Activated CD4-positive, alpha-beta T cell treated with anti-CD3 and anti-CD28 coated beads, Interleukin-2, amount 10 ng/mL, durations not matched to agents 24 days and 14 days (primary cell): ENCODE results near the gene TRMT10A. TPM values are rescaled to one million over a fixed set of nuclear protein-coding genes. Genes with fewer than 3 reads are reported as not detected.

Experiments
- DNase-seq: peaks from one replicate; pipeline ENCODE4 v3.0.0; 2022
- H3K27ac Mint-ChIP-seq: one replicate; pipeline ENCODE4 v1.8.0; 2022; ENCODE audit warnings: mild to moderate bottlenecking, mixed read lengths
- H3K27me3 Mint-ChIP-seq: one replicate; pipeline ENCODE4 v1.8.0; 2022; ENCODE audit warnings: mixed read lengths
- H3K36me3 Mint-ChIP-seq: one replicate; pipeline ENCODE4 v1.8.0; 2022; ENCODE audit warnings: low read depth, mild to moderate bottlenecking, mixed read lengths
- H3K4me1 Mint-ChIP-seq: one replicate; pipeline ENCODE4 v1.8.0; 2021; ENCODE audit warnings: mixed read lengths
- H3K4me3 Mint-ChIP-seq: one replicate; pipeline ENCODE4 v1.8.0; 2022; ENCODE audit warnings: mild to moderate bottlenecking, moderate library complexity, mixed read lengths
- H3K9me3 Mint-ChIP-seq: one replicate; pipeline ENCODE4 v1.8.0; 2021; ENCODE audit warnings: mixed read lengths
- intact Hi-C: fragments of 100-400 bp; cut with micrococcal nuclease; formaldehyde crosslinking; loops from one replicate; pipeline ENCODE4 v1.15.1; 2023
- total RNA-seq: library from RNA; stranded (reverse); gene quantifications from 2 replicates; pipeline ENCODE4 v1.2.3, GENCODE V29; 2022

Gene TRMT10A, protein sequence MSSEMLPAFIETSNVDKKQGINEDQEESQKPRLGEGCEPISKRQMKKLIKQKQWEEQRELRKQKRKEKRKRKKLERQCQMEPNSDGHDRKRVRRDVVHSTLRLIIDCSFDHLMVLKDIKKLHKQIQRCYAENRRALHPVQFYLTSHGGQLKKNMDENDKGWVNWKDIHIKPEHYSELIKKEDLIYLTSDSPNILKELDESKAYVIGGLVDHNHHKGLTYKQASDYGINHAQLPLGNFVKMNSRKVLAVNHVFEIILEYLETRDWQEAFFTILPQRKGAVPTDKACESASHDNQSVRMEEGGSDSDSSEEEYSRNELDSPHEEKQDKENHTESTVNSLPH
- 7.4 and 8.6 TPM in 2 replicates for total RNA-seq

DNA sequence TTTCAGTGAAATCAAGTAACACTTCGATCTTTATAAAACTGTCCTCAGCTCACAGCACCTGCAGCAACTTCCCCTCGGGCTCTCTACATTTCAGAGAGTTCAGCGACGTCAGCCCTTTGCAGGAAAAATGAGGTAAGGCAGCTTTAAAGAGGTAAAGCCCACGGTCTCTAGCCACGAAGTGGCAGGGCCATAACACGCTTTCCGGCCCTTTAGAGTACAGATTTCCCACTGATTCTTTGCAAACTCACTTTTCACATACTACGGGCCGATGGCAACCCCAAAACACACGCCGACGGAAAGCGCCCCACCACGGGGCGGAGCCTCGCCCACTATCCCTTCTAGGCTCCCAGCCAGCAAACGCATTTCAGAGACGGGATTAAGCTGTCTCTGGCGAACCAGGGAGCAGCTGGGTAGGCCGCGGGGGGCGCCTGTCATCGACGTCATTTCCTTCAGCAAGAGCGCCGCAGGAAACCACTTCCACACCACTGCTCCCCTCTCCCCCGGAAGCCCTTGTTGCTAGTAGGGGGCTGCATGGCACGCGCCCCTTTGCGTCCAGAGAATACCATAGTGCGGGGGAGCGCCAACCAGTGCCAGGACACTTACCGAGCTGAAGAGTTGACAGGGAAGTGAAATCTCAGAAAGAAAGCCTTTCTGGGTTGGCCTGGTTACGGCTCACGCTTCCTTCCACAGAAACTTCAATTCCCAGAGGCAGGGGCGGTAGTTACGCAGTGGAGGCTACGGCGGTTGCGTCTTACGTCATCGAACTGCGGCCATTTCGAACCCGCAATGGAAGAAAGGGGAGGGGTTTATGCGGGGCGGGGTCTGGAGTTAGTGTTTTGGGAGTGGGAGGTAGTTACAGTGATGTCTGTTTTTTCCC is at the start of gene TRMT10A:
Gene TRMT10A, minus strand, starts transcription at position 730 of the 877 bp plus-strand sequence. CDS start 4,701 bp downstream, outside the sequence.
- peaks cover 13% of the 10 kb centered on the region for H3K27me3 Mint-ChIP-seq
- intact Hi-C loops, result loop anchor here (1.0 to 10.0 kb wide), 10 partner anchors 56 to 1301 kb away; partner anchors contain the start of genes ADH5, EIF4E, LAMTOR3 and METAP1
- peaks cover 3% of the 10 kb centered on the region for H3K36me3 Mint-ChIP-seq

DNA sequence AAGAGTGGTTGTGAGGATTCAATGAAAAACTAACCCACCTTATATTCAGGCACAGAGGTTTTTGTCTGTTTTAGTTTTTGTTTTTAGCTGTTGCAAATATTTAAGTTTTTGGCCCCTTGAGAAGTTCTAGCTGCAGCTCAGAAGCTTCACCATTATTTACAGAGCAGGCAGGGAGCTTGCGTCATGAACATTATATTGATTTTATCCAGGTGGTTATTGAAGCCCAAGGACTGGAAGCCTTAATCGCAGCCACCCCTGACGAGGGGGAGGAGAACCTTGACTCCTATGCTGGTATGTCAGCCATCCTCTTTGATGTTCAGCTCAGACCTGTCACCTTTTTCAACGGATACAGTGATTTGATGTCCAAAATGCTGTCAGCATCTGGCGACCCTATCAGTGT is 48.9 kb upstream of the TRMT10A start:
- Mint-ChIP-seq H3K27me3 (peaks cover 8% of the 10 kb centered on the region), H3K4me3 (no peak overlapping the region)

More for the DNA sequence above, at the start of gene TRMT10A:
- peaks cover 16% of the 10 kb centered on the region for H3K4me1 Mint-ChIP-seq
- peak within 1 kb of the TSS; percentile 99 for H3K27ac Mint-ChIP-seq
- DNase-seq, result peak; percentile 97
- peak within 1 kb of the TSS; percentile 97 for H3K4me3 Mint-ChIP-seq
- H3K9me3 Mint-ChIP-seq, result no peaks in the 10 kb centered on the region

DNA sequence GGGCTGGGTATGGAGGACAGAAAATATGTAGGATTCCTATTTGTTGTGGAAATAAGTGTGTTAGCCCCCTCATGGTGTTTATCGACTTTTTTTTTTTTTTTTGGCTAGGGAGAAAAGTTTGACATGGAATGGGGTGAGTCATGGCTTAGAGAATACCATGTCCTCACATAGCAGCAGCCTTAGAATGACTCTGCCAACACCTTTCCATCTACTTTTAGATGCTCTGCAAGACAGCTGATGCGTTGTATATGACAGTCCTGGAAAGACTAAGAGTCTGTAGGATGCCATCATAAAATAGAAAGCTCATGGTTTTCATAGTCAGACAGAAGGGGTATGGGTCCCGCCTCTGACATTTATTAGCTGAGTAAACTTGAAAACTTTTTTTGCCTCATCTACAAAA is 48.4 kb upstream of the TRMT10A start:
- intact Hi-C loops, result no loop called here
- no peaks in the 10 kb centered on the region for H3K4me1 Mint-ChIP-seq
- H3K36me3 Mint-ChIP-seq, result no peaks in the 10 kb centered on the region
- H3K9me3 Mint-ChIP-seq, result no peaks in the 10 kb centered on the region
- H3K4me3 Mint-ChIP-seq, result no peak overlapping the region
- peaks cover 8% of the 10 kb centered on the region for H3K27me3 Mint-ChIP-seq
- no peak for DNase-seq
- H3K27ac Mint-ChIP-seq, result no peak overlapping the region

More for the DNA sequence above, 48.9 kb upstream of the TRMT10A start:
- intact Hi-C loops, result no loop called here
- no peaks in the 10 kb centered on the region for H3K4me1 Mint-ChIP-seq
- H3K9me3 Mint-ChIP-seq, result no peaks in the 10 kb centered on the region
- H3K36me3 Mint-ChIP-seq, result no peaks in the 10 kb centered on the region
- DNase-seq, result no peak
- H3K27ac Mint-ChIP-seq, result no peak overlapping the region

DNA sequence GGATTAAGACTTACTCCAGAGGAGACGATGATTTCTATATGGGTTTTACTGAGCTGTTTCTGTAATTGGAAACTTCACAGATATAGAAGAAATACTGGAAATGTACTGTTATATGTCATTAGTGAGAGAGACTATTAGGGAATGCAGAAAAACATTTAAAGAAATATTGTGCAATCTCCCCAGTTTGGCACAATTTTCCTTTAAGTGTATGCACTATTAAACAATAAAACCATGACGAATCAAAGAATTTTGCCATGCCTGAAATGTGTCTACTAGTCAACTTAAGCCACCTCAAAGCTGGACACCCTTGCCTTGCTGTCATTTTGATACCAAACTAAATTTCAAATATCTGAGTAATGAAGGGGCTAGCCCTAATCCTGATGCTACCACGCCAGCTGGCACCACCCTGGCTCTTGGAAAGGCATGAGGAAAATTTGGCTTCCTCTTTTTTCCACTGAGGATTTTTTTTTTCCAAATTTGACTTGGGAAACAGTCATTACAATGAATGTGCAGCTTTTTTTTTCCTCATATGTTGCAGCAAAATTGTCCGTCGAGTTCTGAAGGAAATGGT is 46.9 kb upstream of the TRMT10A start:
- H3K9me3 Mint-ChIP-seq, result no peaks in the 10 kb centered on the region
- no peaks in the 10 kb centered on the region for H3K36me3 Mint-ChIP-seq
- intact Hi-C loops, result no loop called here

DNA sequence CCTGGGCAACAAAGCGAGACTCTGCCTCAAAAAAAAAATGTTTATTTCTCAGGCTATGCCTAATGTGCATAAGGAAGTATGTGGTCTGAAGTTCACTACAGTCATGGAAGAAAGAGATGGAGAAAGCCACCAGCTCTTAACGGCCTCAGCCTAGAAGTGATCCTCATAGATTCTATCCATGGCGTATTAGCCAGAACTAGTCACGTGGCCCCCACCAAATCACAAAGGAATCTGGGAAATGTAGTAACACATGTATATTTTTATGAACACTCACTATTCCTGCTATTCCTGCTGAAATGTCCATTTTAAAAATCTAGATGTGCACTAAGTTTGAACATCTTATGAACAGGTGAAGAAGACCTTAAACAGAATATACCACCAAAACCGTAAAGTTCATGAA is 44.6 kb upstream of the TRMT10A start:
- intact Hi-C loops, result no loop called here
- Mint-ChIP-seq H3K36me3 (no peaks in the 10 kb centered on the region), H3K9me3 (no peaks in the 10 kb centered on the region), H3K4me1 (no peaks in the 10 kb centered on the region), H3K27ac (no peak overlapping the region), H3K27me3 (peaks cover 20% of the 10 kb centered on the region), H3K4me3 (no peak overlapping the region)
- DNase-seq, result no peak

More for the DNA sequence above, 46.9 kb upstream of the TRMT10A start:
- Mint-ChIP-seq H3K27me3 (peaks cover 10% of the 10 kb centered on the region), H3K27ac (no peak overlapping the region), H3K4me1 (no peaks in the 10 kb centered on the region), H3K4me3 (no peak overlapping the region)
- DNase-seq, result no peak

DNA sequence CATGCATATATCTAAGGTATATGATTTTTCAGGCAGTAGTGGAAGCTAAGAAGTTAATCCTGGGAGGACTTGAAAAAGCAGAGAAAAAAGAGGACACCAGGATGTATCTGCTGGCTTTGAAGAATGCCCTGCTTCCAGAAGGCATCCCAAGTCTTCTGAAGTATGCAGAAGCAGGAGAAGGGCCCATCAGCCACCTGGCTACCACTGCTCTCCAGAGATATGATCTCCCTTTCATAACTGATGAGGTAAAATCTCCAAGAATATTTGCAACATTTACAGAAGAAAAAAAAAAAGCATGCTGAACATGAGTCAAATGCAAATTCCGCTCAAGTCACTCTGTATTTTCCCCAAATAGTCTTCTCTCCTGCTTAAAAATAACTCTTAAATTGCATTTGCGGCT is 42.9 kb upstream of the TRMT10A start:
- DNase-seq, result no peak
- peaks cover 24% of the 10 kb centered on the region for H3K27me3 Mint-ChIP-seq
- H3K36me3 Mint-ChIP-seq, result no peaks in the 10 kb centered on the region

DNA sequence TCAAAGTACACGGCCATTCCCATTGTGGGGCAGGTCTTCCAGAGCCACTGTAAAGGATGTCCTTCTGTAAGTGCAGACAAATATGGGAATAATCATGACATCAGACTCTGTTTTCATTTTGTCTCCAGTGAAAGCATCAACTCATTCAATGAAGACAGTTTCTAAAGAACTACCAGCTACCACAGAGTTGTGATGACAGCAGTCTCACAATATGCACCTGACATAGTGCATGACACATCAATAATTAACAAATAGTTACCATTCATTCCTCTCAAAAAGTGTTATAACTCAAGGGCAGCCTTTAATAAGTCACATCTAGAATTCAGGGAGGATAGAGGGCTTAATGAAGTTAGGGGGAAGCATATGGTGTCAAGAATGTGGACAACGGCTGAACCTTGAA is 31.0 kb upstream of the TRMT10A start:
- no peak for DNase-seq
- Mint-ChIP-seq H3K36me3 (no peaks in the 10 kb centered on the region), H3K4me1 (no peaks in the 10 kb centered on the region), H3K4me3 (no peak overlapping the region), H3K27me3 (peaks cover 2% of the 10 kb centered on the region), H3K27ac (no peak overlapping the region), H3K9me3 (no peaks in the 10 kb centered on the region)
- intact Hi-C loops, result no loop called here

More for the DNA sequence above, 42.9 kb upstream of the TRMT10A start:
- no peak overlapping the region for H3K27ac Mint-ChIP-seq
- no peaks in the 10 kb centered on the region for H3K9me3 Mint-ChIP-seq
- no peak overlapping the region for H3K4me3 Mint-ChIP-seq
- intact Hi-C loops, result no loop called here
- no peaks in the 10 kb centered on the region for H3K4me1 Mint-ChIP-seq

DNA sequence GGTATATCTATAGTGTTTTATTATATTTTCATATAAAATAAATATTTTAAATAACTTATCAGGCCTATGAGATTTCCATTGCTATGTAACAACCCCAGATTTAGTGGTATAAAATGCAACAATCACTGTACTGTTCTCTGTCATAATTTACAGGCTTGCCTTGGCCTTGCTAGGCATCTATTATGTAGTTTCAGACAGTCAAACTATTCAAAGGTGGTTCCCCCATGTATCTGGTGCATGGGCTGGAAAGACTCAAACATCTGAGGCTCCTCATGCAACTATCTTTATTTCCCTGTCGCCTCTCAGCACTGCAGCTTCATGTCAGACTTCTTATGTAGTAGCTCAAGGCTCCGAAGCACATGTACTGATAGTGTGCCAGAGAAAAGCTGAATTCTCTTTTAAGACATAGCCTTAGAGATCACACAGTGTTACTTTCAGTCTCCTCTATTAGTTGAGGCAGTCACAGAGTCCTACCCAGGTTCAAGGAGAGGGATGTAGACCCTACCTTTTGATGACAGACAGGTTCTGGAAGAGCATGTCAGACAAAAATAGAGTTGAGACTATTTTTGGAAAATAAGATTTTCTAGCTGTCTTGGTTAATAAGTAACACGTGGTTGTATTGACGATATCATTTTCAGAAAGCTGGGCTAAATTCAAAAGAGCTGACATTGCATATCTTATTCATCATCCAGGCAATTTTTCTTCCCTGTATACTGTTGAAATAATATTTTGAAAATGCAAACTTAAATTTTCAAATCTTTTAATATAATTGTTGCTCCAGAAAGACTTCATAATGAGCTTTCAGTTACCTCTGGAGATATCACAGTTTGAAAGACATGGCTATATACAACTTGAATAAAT is 30.2 kb upstream of the TRMT10A start:
- H3K9me3 Mint-ChIP-seq, result no peaks in the 10 kb centered on the region
- no peaks in the 10 kb centered on the region for H3K4me1 Mint-ChIP-seq
- H3K36me3 Mint-ChIP-seq, result no peaks in the 10 kb centered on the region
- intact Hi-C loops, result no loop called here
- H3K27ac Mint-ChIP-seq, result no peak overlapping the region
- peaks cover 2% of the 10 kb centered on the region for H3K27me3 Mint-ChIP-seq
- no peak for DNase-seq
- no peak overlapping the region for H3K4me3 Mint-ChIP-seq

DNA sequence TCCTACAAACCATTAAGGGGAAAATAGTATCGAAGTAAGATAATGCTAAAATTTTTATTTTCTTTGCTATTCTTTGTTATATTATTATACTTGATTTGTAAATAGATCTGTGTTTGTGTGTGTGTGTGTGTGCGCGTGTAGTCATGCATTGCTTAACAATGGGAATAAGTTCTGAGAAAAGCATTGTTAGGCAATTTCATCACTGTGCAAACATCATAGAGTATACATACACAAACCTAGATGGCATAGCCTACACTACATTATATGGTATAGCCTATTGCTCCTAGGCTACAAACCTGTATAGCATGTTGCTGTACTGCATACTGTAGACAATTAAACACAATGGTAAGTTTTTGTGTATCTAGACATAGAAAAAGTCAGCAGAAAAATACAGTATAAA is 27.9 kb upstream of the TRMT10A start:
- no peak overlapping the region for H3K27ac Mint-ChIP-seq
- DNase-seq, result no peak
- H3K4me3 Mint-ChIP-seq, result no peak overlapping the region
- peaks cover 4% of the 10 kb centered on the region for H3K27me3 Mint-ChIP-seq
- H3K4me1 Mint-ChIP-seq, result no peaks in the 10 kb centered on the region
- H3K9me3 Mint-ChIP-seq, result no peaks in the 10 kb centered on the region
- no peaks in the 10 kb centered on the region for H3K36me3 Mint-ChIP-seq
- intact Hi-C loops, result no loop called here

DNA sequence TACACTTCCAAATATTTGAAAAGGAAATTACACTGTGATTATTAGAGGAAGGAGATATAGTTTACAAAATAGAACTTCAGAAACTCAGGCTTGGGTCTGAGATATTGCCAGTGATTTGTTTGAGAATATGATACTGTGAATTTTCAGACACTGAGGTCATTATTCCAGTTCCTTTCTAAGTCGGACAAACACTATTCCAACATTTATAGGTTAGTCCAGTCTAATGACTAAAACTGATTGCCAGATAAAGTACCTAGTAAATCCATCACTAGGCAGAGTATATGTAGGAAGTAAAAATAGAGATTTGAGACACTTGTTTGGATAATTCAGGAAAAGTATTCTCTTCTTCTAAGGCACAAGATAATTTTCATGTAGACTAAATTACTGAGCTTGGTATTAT is 24.0 kb upstream of the TRMT10A start:
- intact Hi-C loops, result no loop called here
- no peaks in the 10 kb centered on the region for H3K36me3 Mint-ChIP-seq
- H3K27ac Mint-ChIP-seq, result no peak overlapping the region

DNA sequence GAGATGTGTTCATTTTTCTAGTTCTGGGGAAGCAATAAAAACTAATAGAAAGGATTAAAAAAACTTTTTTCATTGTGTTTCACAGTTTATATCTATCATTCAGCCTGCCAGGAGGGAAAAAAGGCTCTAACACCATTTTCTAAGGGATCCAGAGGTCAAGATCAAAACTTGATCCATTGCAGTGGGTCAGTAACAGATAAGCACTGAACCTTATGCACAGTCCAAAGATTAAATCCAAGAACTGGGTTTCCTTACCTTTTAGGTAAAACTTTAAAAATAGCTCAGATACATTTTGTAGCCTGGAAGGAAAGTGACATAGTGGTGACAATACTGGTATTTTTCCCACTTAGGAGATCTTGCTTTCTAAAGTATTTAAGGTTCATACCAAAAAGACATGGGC is 23.5 kb upstream of the TRMT10A start:
- Mint-ChIP-seq H3K36me3 (no peaks in the 10 kb centered on the region), H3K27ac (no peak overlapping the region), H3K9me3 (no peaks in the 10 kb centered on the region), H3K4me1 (no peaks in the 10 kb centered on the region), H3K4me3 (no peak overlapping the region), H3K27me3 (peaks cover 11% of the 10 kb centered on the region)
- intact Hi-C loops, result no loop called here
- DNase-seq, result no peak

More for the DNA sequence above, 24.0 kb upstream of the TRMT10A start:
- no peak for DNase-seq
- peaks cover 9% of the 10 kb centered on the region for H3K27me3 Mint-ChIP-seq
- H3K4me3 Mint-ChIP-seq, result no peak overlapping the region
- no peaks in the 10 kb centered on the region for H3K9me3 Mint-ChIP-seq
- no peaks in the 10 kb centered on the region for H3K4me1 Mint-ChIP-seq

DNA sequence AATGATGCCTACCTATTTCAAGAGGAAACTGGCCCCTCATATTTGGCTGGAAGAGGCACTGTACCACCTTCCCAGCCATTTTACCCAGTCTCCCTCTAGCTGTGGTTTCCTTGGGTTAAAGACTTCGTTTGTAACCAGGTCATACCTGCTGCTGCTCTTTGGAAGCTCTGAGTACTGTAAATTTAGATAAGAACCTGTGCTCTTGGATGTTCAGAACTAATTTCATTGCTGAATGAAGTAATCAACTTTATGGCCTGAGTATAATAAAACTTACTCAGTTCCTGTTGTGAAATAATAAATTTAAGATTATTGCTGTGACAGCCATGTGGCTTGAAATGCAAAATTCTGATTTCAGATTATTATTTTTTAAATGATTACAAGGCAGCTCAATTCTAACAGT is 23.0 kb upstream of the TRMT10A start:
- Mint-ChIP-seq H3K9me3 (no peaks in the 10 kb centered on the region), H3K27me3 (peaks cover 13% of the 10 kb centered on the region), H3K27ac (no peak overlapping the region), H3K4me3 (no peak overlapping the region), H3K36me3 (no peaks in the 10 kb centered on the region), H3K4me1 (no peaks in the 10 kb centered on the region)
- intact Hi-C loops, result no loop called here
- DNase-seq, result no peak

DNA sequence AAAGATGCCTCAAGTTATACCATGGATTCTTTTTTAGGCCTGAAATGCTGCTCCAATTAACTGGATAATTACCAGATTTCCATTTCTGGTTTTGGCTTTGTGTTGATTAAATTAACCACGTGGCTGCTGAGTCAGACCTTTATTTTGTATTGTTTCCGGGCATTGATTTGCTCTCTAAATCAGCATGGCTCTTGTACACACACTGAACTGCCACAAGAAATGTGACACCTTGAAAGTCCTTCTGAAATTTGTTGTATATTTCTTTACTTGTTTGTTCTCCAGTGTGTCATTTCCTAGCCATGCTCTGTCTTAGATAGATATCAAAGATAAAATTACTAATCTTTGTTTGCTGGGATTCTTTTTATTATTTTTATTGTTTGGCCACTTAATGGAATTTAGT is 22.5 kb upstream of the TRMT10A start:
- no peak for DNase-seq
- Mint-ChIP-seq H3K27ac (no peak overlapping the region), H3K27me3 (peaks cover 13% of the 10 kb centered on the region), H3K4me1 (no peaks in the 10 kb centered on the region), H3K4me3 (no peak overlapping the region), H3K9me3 (no peaks in the 10 kb centered on the region), H3K36me3 (no peaks in the 10 kb centered on the region)
- intact Hi-C loops, result no loop called here
